Smooth muscle cell (in vitro differentiated cells): ENCODE results near the gene LMNA. TPM values are rescaled to one million over a fixed set of nuclear protein-coding genes. Genes with fewer than 3 reads are reported as not detected.

Experiments
- DNase-seq: peaks from one replicate; lab custom pipeline; 2025; ENCODE audit not compliant: unreplicated experiment; lab: John Stamatoyannopoulos, UW
- H2AFZ ChIP-seq: fragments of 200-600 bp; sonication (generic); 2 replicates; pipeline ENCODE4 v1.6.0; 2016; ENCODE audit warnings: antibody characterized with exemption, low read depth, mild to moderate bottlenecking
- H3F3A ChIP-seq: fragments of 200-600 bp; sonication (generic); 2 replicates; pipeline ENCODE4 v1.6.0; 2017; ENCODE audit warnings: antibody characterized with exemption, low read depth
- H3K27ac ChIP-seq: fragments of 200-600 bp; sonication (generic); 2 replicates; pipeline ENCODE4 v1.5.1; 2016; ENCODE audit warnings: low read depth, mild to moderate bottlenecking
- H3K27me3 ChIP-seq: fragments of 200-600 bp; sonication (generic); 2 replicates; pipeline ENCODE4 v1.6.1; 2016; ENCODE audit warnings: low read depth, mild to moderate bottlenecking
- H3K36me3 ChIP-seq: fragments of 200-600 bp; sonication (generic); 2 replicates; pipeline ENCODE4 v1.5.1; 2016; ENCODE audit warnings: low read depth
- H3K4me1 ChIP-seq: fragments of 200-600 bp; sonication (generic); 2 replicates; pipeline ENCODE4 v1.5.1; 2016; ENCODE audit warnings: low read depth
- H3K4me2 ChIP-seq: fragments of 200-600 bp; sonication (generic); 2 replicates; pipeline ENCODE4 v1.6.0; 2016; ENCODE audit warnings: mild to moderate bottlenecking
- H3K4me3 ChIP-seq: fragments of 200-600 bp; sonication (generic); 2 replicates; pipeline ENCODE4 v1.5.1; 2016; ENCODE audit warnings: mild to moderate bottlenecking
- H3K79me2 ChIP-seq: fragments of 200-600 bp; sonication (generic); 2 replicates; pipeline ENCODE4 v1.6.0; 2016; ENCODE audit warnings: low read depth, mild to moderate bottlenecking
- H3K9ac ChIP-seq: fragments of 200-600 bp; sonication (generic); 2 replicates; pipeline ENCODE4 v1.6.0; 2016; ENCODE audit warnings: low read depth
- H3K9me3 ChIP-seq: fragments of 200-600 bp; sonication (generic); replicated peaks from 2 replicates; pipeline ENCODE4 v1.5.1; 2016; ENCODE audit warnings: low read depth
- H4K20me1 ChIP-seq: fragments of 200-600 bp; sonication (generic); 2 replicates; pipeline ENCODE4 v1.6.0; 2016; ENCODE audit warnings: low read depth
- CTCF ChIP-seq: fragments of 200-600 bp; sonication (generic); IDR thresholded peaks from 2 replicates; pipeline ENCODE4 v1.5.1; 2017; ENCODE audit warnings: borderline replicate concordance, mild to moderate bottlenecking, antibody characterized with exemption; ENCODE audit not compliant: insufficient read depth, poor library complexity, severe bottlenecking
- WGBS: methylation state at CpG from one replicate; pipeline ENCODE4 v1.1.7; 2016; ENCODE audit warnings: low lambda C conversion rate; 5-methylcytosine and 5-hydroxymethylcytosine counted together
- polyA plus RNA-seq: library from polyadenylated mRNA; unstranded; fragments of >200 nt; fragmentation: Nextera tagmentation; extraction: Ambion mirVana; gene quantifications from 2 replicates; pipeline ENCODE4 v1.2.1, GENCODE V29; 2016
- total RNA-seq: library from RNA; depleted of rRNA; stranded (reverse); fragments of >200 nt; gene quantifications from 2 replicates; pipeline ENCODE4 v1.2.3, GENCODE V29; 2014

The LMNA gene
- total and polyA plus RNA-seq, 2 experiments from 2014 or later = 256 to 626 TPM

- no peak overlapping the region for H3K4me2 ChIP-seq
- H3K4me3 ChIP-seq = no peak overlapping the region
- DNase-seq = no peak
- H4K20me1 ChIP-seq = no peaks in the 10 kb centered on the region
- H3K27me3 ChIP-seq = no peaks in the 10 kb centered on the region
- H2AFZ ChIP-seq = no peak overlapping the region
- no peaks in the 10 kb centered on the region for H3K36me3 ChIP-seq
- peaks cover 55% of the 10 kb centered on the region for H3K79me2 ChIP-seq
- H3K9me3 ChIP-seq = no peaks in the 10 kb centered on the region
- H3F3A ChIP-seq = peaks cover 19% of the 10 kb centered on the region
- TF ChIP-seq CTCF = no peak
- 91% methylated on average over 6 of the region's 6 CpGs for WGBS
- no peak overlapping the region for H3K9ac ChIP-seq
- H3K27ac ChIP-seq = peak overlapping the region; percentile 40
- H3K4me1 ChIP-seq = peaks cover 32% of the 10 kb centered on the region
Observed at GRCh38 chr1:156108664-156109241, 5.8 kb upstream of the LMNA start.

GRCh38 chr1:156110252-156110651, 4.3 kb upstream of the LMNA start:
- Histone ChIP-seq H3F3A (peaks cover 10% of the 10 kb centered on the region), H3K9me3 (no peaks in the 10 kb centered on the region), H3K27me3 (no peaks in the 10 kb centered on the region), H3K27ac (no peak overlapping the region), H3K4me3 (no peak overlapping the region), H3K9ac (no peak overlapping the region), H3K79me2 (peaks cover 52% of the 10 kb centered on the region), H3K4me1 (peaks cover 27% of the 10 kb centered on the region), H3K4me2 (no peak overlapping the region), H3K36me3 (no peaks in the 10 kb centered on the region), H4K20me1 (peaks cover 7% of the 10 kb centered on the region), H2AFZ (no peak overlapping the region)
- 92% methylated on average over 2 of the region's 2 CpGs for WGBS
- no peak for TF ChIP-seq CTCF
- DNase-seq = no peak

- peak overlapping the region; percentile 100 for H3K27ac ChIP-seq
Observed at GRCh38 chr1:156111355-156111962, 3.1 kb upstream of the LMNA start.

More at GRCh38 chr1:156111355-156111962, 3.1 kb upstream of the LMNA start:
- no peaks in the 10 kb centered on the region for H3K9me3 ChIP-seq
- peaks cover 64% of the 10 kb centered on the region for H3K79me2 ChIP-seq
- TF ChIP-seq CTCF = no peak
- H3F3A ChIP-seq = peaks cover 4% of the 10 kb centered on the region
- H3K9ac ChIP-seq = no peak overlapping the region
- H4K20me1 ChIP-seq = peaks cover 19% of the 10 kb centered on the region
- WGBS = 76% methylated on average over 4 of the region's 4 CpGs
- DNase-seq = no peak
- H2AFZ ChIP-seq = no peak overlapping the region
- peaks cover 21% of the 10 kb centered on the region for H3K4me1 ChIP-seq
- H3K27me3 ChIP-seq = no peaks in the 10 kb centered on the region
- H3K4me2 ChIP-seq = no peak overlapping the region
- no peaks in the 10 kb centered on the region for H3K36me3 ChIP-seq
- H3K4me3 ChIP-seq = no peak overlapping the region
